Breast epithelium (tissue), 4 donors: Measurements from ENCODE around the gene ETS1. TPM values are rescaled to one million over a fixed set of nuclear protein-coding genes. Genes with fewer than 3 reads are reported as not detected.

ENCODE experiments used
- DNase-seq, 2 donors: peaks; one replicate each; pipeline ENCODE4 v3.0.0-alpha.2; 2019; ENCODE audit warnings: low spot score in 2 of 2
- H3K27ac ChIP-seq, 2 donors: fragments of 200-600 bp; sonication (generic) in 1 of 2; one replicate each; pipeline ENCODE4 v1.5.1; 2016 to 2019; ENCODE audit warnings: mild to moderate bottlenecking in 1 of 2
- H3K27me3 ChIP-seq, 2 donors: fragments of 200-600 bp; sonication (generic) in 1 of 2; one replicate each; pipeline versions ENCODE4 v1.5.1 to v1.6.0; 2017 to 2019; ENCODE audit warnings: control low read depth in 1 of 2, mild to moderate bottlenecking in 1 of 2
- H3K36me3 ChIP-seq: fragments of 200-600 bp; one replicate; pipeline ENCODE4 v1.5.1; 2019
- H3K4me1 ChIP-seq, 2 donors: fragments of 200-600 bp; sonication (generic); one replicate each; pipeline ENCODE4 v1.5.1; 2016 to 2019; ENCODE audit warnings: control low read depth in 1 of 2
- H3K4me3 ChIP-seq, 3 donors: fragments of 200-600 bp; sonication (generic); 1 replicate in 2 of 3; 2 replicates in 1 of 3; pipeline ENCODE4 v1.5.1; 2016 to 2019; ENCODE audit warnings: mild to moderate bottlenecking in 3 of 3, moderate library complexity in 2 of 3
- H3K9me3 ChIP-seq, 2 donors: fragments of 200-600 bp; sonication (generic) in 1 of 2; one replicate each; pipeline ENCODE4 v1.5.1; 2016 to 2019; ENCODE audit warnings: control low read depth in 1 of 2
- POLR2A ChIP-seq: fragments of 450-650 bp; IDR thresholded peaks from one replicate; pipeline ENCODE4 v1.6.1; 2016; ENCODE audit warnings: antibody characterized with exemption, mild to moderate bottlenecking, moderate library complexity
- POLR2AphosphoS5 ChIP-seq, 3 donors: sonication (generic); formaldehyde crosslinking; IDR thresholded peaks; one replicate each; pipeline ENCODE4 v1.6.1; 2017; ENCODE audit warnings: antibody characterized with exemption in 3 of 3
- intact Hi-C: fragments of 100-400 bp; cut with DNase I; formaldehyde crosslinking; loops from one replicate; pipeline ENCODE4 v1.15.1; 2023; ENCODE audit warnings: low total_unique reads
- total RNA-seq, 3 donors: library from RNA; depleted of rRNA; stranded (reverse); fragments of >200 nt; gene quantifications; one replicate each; pipeline ENCODE4 v1.1.0, GENCODE V29; 2016
- TF ChIP-seq, protein P1 (sequence below), 3 donors: fragments of 450-650 bp; IDR thresholded peaks; one replicate each; pipeline ENCODE4 v1.5.1; 2016 to 2017; ENCODE audit warnings: antibody characterized with exemption in 3 of 3, mild to moderate bottlenecking in 3 of 3, moderate library complexity in 3 of 3

Gene ETS1
- total RNA-seq, 3 donors from 2014 or later = 65.6 to 92.1 (median 73.2) TPM

DNA sequence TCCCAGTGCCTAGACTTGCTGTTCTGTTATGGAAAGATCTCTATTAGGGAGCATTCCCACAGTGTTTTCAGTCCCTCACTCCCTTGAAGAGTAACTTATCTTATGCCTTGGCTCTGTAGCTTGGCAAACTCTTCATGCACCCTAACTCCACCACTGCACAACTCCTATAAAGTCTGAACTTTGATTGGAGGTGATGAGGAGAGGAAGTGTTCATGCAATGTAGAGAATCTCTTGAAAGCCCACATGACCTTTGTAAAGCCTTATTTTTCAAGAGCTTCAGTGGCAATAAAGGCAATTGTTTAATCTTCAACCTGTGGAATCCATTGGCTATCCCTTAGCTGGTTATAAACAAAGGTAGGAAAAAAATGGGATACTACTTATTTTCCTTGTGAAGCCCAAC is 176.2 kb downstream of the ETS1 start:
- Histone ChIP-seq H3K27ac (no peak overlapping the region), H3K36me3 (no peaks in the 10 kb centered on the region), H3K4me3 (no peak overlapping the region), H3K4me1 (no peaks in the 10 kb centered on the region), H3K27me3 (no peaks in the 10 kb centered on the region), H3K9me3 (no peaks in the 10 kb centered on the region)
- intact Hi-C loops = no loop called here
- no peak for DNase-seq
- TF ChIP-seq, protein P1, sequence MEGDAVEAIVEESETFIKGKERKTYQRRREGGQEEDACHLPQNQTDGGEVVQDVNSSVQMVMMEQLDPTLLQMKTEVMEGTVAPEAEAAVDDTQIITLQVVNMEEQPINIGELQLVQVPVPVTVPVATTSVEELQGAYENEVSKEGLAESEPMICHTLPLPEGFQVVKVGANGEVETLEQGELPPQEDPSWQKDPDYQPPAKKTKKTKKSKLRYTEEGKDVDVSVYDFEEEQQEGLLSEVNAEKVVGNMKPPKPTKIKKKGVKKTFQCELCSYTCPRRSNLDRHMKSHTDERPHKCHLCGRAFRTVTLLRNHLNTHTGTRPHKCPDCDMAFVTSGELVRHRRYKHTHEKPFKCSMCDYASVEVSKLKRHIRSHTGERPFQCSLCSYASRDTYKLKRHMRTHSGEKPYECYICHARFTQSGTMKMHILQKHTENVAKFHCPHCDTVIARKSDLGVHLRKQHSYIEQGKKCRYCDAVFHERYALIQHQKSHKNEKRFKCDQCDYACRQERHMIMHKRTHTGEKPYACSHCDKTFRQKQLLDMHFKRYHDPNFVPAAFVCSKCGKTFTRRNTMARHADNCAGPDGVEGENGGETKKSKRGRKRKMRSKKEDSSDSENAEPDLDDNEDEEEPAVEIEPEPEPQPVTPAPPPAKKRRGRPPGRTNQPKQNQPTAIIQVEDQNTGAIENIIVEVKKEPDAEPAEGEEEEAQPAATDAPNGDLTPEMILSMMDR (IDR thresholded peaks at IDR 0.05) = no peak
- TF ChIP-seq POLR2AphosphoS5 (IDR thresholded peaks at IDR 0.05) (no peak), POLR2A (no peak)

DNA sequence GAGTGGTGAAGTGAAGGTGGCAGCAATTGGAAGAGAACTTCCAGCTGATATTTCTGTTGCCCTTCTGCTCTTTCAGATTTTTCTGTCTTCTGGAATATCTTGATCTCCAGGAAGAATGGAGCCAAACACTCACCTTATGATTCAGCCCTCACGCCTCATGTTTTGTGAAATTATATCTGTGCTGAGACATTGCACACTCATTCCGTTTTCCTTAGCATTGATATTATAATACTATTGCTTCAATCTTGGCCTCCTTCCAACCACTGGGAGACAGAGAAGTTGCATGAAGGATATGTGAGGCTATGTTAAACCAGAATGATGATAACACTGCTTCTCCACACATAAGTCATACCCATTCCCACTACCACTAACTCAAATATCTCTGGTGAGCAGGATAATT is 177.9 kb downstream of the ETS1 start:
- Histone ChIP-seq H3K27ac (no peak overlapping the region), H3K4me1 (no peaks in the 10 kb centered on the region), H3K36me3 (no peaks in the 10 kb centered on the region), H3K27me3 (no peaks in the 10 kb centered on the region), H3K4me3 (no peak overlapping the region), H3K9me3 (no peaks in the 10 kb centered on the region)
- DNase-seq = no peak
- intact Hi-C loops = no loop called here
- TF ChIP-seq, protein P1 (IDR thresholded peaks at IDR 0.05) = no peak
- no peak for TF ChIP-seq POLR2A
- no peak for TF ChIP-seq POLR2AphosphoS5 (IDR thresholded peaks at IDR 0.05)

Other genes starting within 250 kb of the ETS1 start
- gene FLI1, start 106.5 kb upstream of the ETS1 start, total RNA-seq = 10 to 100 TPM; 23.9 to 62.2 (median 46.2) TPM